Measurements from ENCODE around the gene SYNM.
"Not testable (repeated sequence)": the region's sequence is repeated elsewhere in the genome, so short reads cannot be mapped to it uniquely, and the experiment has no call there.

The SYNM gene

GRCh38 chr15:99070208-99070607 is 34.7 kb upstream of the SYNM start:
- Histone ChIP-seq H3K4me3 (ENCODE audit: low read depth in 1 of 2, low read length in 2 of 2) (no peak overlapping the region), H3K9me3 (ENCODE audit: low read length) (no peaks in the 10 kb centered on the region), H3K36me3 (ENCODE audit: insufficient read depth, low read length) (no peaks in the 10 kb centered on the region), H3K27ac (ENCODE audit: low read depth, low read length) (no peak overlapping the region), H3K4me1 (ENCODE audit: insufficient read depth, low read length) (no peaks in the 10 kb centered on the region), H3K9ac (ENCODE audit: low read length) (no peak overlapping the region), H3K27me3 (ENCODE audit: control insufficient read depth in 1 of 2, insufficient read depth in 2 of 2, low read length in 2 of 2) (no peaks in the 10 kb centered on the region)

- no peaks in the 10 kb centered on the region for H3K4me1 ChIP-seq (ENCODE audit: insufficient read depth, low read length)
- no peaks in the 10 kb centered on the region for H3K9me3 ChIP-seq (ENCODE audit: low read length)
- no peaks in the 10 kb centered on the region for H3K36me3 ChIP-seq (ENCODE audit: insufficient read depth, low read length)
- H3K27ac ChIP-seq (ENCODE audit: low read depth, low read length) = no peak overlapping the region
- H3K4me3 ChIP-seq (ENCODE audit: low read depth in 1 of 2, low read length in 2 of 2) = no peak overlapping the region
- H3K27me3 ChIP-seq (ENCODE audit: control insufficient read depth in 1 of 2, insufficient read depth in 2 of 2, low read length in 2 of 2) = no peaks in the 10 kb centered on the region
- no peak overlapping the region for H3K9ac ChIP-seq (ENCODE audit: low read length)
Measured at GRCh38 chr15:99071091-99071680, 33.7 kb upstream of the SYNM start.

DNA sequence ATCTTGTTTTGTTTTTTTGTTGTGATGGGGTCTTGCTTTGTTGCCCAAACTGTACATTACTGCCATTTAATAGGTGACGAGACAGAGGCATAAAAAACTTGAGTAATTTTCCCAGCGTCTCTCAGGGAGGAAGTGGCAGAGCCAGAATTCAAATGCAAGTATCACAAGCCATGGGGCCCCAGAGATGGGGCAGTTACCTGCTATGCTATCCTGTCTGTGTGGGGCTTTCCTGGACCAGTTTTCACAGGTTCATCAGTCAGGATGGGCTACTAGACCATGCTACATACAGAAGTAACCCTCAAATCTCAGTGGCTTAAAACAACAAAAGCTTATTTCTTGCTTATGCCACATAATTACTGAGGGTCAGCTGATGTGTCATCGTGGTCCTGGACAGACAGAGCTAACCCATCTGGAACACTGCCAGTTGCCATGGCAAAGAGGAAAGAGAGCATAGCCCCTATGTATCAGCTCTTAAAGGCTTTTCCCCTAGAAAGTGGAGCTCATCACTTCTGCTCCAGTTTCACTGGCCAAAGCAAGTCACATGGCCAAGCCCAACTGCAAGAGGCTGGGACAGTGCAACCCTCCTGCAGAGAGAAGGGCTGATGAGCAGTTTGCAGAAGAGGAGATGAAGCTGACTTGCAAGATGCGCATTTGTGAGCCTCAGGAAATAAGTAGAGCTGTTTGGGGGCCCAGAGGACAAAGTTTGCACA is 31.7 kb upstream of the SYNM start:
- Histone ChIP-seq H3K9me3 (ENCODE audit: low read length) (no peaks in the 10 kb centered on the region), H3K4me3 (ENCODE audit: low read depth in 1 of 2, low read length in 2 of 2) (no peak overlapping the region), H3K36me3 (ENCODE audit: insufficient read depth, low read length) (no peaks in the 10 kb centered on the region), H3K4me1 (ENCODE audit: insufficient read depth, low read length) (no peaks in the 10 kb centered on the region), H3K27me3 (ENCODE audit: control insufficient read depth in 1 of 2, insufficient read depth in 2 of 2, low read length in 2 of 2) (no peaks in the 10 kb centered on the region), H3K27ac (ENCODE audit: low read depth, low read length) (no peak overlapping the region), H3K9ac (ENCODE audit: low read length) (no peak overlapping the region)

DNA sequence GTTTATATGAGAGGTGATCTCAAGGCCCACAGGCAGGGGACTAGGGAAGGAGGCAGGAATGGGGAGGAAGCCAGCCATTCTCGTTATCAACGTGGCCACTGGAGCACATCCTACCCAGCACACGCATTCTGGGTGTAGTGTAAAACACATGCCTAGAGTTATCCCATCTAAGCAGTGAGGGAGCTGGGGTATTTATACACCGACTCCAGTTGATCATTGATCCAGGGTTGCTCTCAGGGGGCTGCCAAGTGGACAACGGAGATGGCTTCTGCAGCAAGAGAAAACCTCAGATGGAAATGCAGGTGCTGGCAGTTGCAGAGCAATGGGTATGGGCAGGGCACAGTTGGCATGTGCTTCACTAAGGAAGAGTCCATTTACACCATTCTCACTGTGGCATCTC is 30.4 kb upstream of the SYNM start:
- no peak overlapping the region for H3K27ac ChIP-seq (ENCODE audit: low read depth, low read length)
- H3K9me3 ChIP-seq (ENCODE audit: low read length) = no peaks in the 10 kb centered on the region
- no peaks in the 10 kb centered on the region for H3K36me3 ChIP-seq (ENCODE audit: insufficient read depth, low read length)
- H3K4me3 ChIP-seq (ENCODE audit: low read depth in 1 of 2, low read length in 2 of 2) = no peak overlapping the region
- H3K4me1 ChIP-seq (ENCODE audit: insufficient read depth, low read length) = no peaks in the 10 kb centered on the region
- H3K27me3 ChIP-seq (ENCODE audit: control insufficient read depth in 1 of 2, insufficient read depth in 2 of 2, low read length in 2 of 2) = no peaks in the 10 kb centered on the region
- no peak overlapping the region for H3K9ac ChIP-seq (ENCODE audit: low read length)

GRCh38 chr15:99075059-99075652 is 29.7 kb upstream of the SYNM start:
- not testable (repeated sequence) for H3K4me1 ChIP-seq (ENCODE audit: insufficient read depth, low read length); H3K36me3 ChIP-seq (ENCODE audit: insufficient read depth, low read length)

GRCh38 chr15:99076109-99076508 is 28.8 kb upstream of the SYNM start:
- Histone ChIP-seq H3K4me3 (ENCODE audit: low read depth in 1 of 2, low read length in 2 of 2) (peak overlapping the region in 1 of 2 donors; percentile 66), H3K27me3 (ENCODE audit: control insufficient read depth in 1 of 2, insufficient read depth in 2 of 2, low read length in 2 of 2) (no peaks in the 10 kb centered on the region), H3K4me1 (ENCODE audit: insufficient read depth, low read length) (no peaks in the 10 kb centered on the region), H3K36me3 (ENCODE audit: insufficient read depth, low read length) (no peaks in the 10 kb centered on the region), H3K9me3 (ENCODE audit: low read length) (no peaks in the 10 kb centered on the region), H3K9ac (ENCODE audit: low read length) (no peak overlapping the region), H3K27ac (ENCODE audit: low read depth, low read length) (no peak overlapping the region)

More at GRCh38 chr15:99075059-99075652, 29.7 kb upstream of the SYNM start:
- H3K27me3 ChIP-seq (ENCODE audit: control insufficient read depth in 1 of 2, insufficient read depth in 2 of 2, low read length in 2 of 2); H3K9ac ChIP-seq (ENCODE audit: low read length); H3K4me3 ChIP-seq (ENCODE audit: low read depth in 1 of 2, low read length in 2 of 2); H3K27ac ChIP-seq (ENCODE audit: low read depth, low read length); H3K9me3 ChIP-seq (ENCODE audit: low read length): not testable (repeated sequence)

GRCh38 chr15:99076555-99077308 is 28.1 kb upstream of the SYNM start:
- Histone ChIP-seq H3K27ac (ENCODE audit: low read depth, low read length) (no peak overlapping the region), H3K9ac (ENCODE audit: low read length) (no peak overlapping the region), H3K4me3 (ENCODE audit: low read depth in 1 of 2, low read length in 2 of 2) (peak overlapping the region; percentile 15 to 66), H3K9me3 (ENCODE audit: low read length) (no peaks in the 10 kb centered on the region), H3K4me1 (ENCODE audit: insufficient read depth, low read length) (no peaks in the 10 kb centered on the region), H3K36me3 (ENCODE audit: insufficient read depth, low read length) (no peaks in the 10 kb centered on the region), H3K27me3 (ENCODE audit: control insufficient read depth in 1 of 2, insufficient read depth in 2 of 2, low read length in 2 of 2) (no peaks in the 10 kb centered on the region)

DNA sequence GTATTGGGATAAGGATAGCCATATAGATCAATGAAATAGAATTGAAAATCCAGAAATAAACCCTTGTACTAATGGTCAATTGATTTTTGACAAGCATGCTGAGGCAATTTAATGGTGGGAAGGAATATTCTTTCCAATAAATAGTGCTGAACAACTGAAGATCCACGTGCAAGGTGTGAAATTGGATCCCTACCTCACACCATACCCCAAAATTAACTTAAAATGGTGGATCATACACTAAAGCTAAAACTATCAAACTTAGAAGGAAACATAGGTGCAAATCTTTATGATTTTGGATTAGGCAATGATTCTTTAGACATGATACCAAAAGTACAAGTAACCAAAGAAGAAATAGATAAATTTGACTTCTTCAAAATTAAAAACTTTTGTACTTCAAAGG is 22.1 kb upstream of the SYNM start:
- Histone ChIP-seq H3K9me3 (ENCODE audit: low read length) (no peaks in the 10 kb centered on the region), H3K27me3 (ENCODE audit: control insufficient read depth in 1 of 2, insufficient read depth in 2 of 2, low read length in 2 of 2) (no peaks in the 10 kb centered on the region), H3K27ac (ENCODE audit: low read depth, low read length) (no peak overlapping the region), H3K4me3 (ENCODE audit: low read depth in 1 of 2, low read length in 2 of 2) (no peak overlapping the region), H3K4me1 (ENCODE audit: insufficient read depth, low read length) (no peaks in the 10 kb centered on the region), H3K36me3 (ENCODE audit: insufficient read depth, low read length) (no peaks in the 10 kb centered on the region), H3K9ac (ENCODE audit: low read length) (no peak overlapping the region)

- H3K27me3 ChIP-seq (ENCODE audit: control insufficient read depth in 1 of 2, insufficient read depth in 2 of 2, low read length in 2 of 2) = no peaks in the 10 kb centered on the region
- no peaks in the 10 kb centered on the region for H3K4me1 ChIP-seq (ENCODE audit: insufficient read depth, low read length)
- no peak overlapping the region for H3K4me3 ChIP-seq (ENCODE audit: low read depth in 1 of 2, low read length in 2 of 2)
- no peaks in the 10 kb centered on the region for H3K9me3 ChIP-seq (ENCODE audit: low read length)
- H3K27ac ChIP-seq (ENCODE audit: low read depth, low read length) = no peak overlapping the region
- H3K9ac ChIP-seq (ENCODE audit: low read length) = no peak overlapping the region
- no peaks in the 10 kb centered on the region for H3K36me3 ChIP-seq (ENCODE audit: insufficient read depth, low read length)
Measured at GRCh38 chr15:99084965-99085364, 19.9 kb upstream of the SYNM start.

DNA sequence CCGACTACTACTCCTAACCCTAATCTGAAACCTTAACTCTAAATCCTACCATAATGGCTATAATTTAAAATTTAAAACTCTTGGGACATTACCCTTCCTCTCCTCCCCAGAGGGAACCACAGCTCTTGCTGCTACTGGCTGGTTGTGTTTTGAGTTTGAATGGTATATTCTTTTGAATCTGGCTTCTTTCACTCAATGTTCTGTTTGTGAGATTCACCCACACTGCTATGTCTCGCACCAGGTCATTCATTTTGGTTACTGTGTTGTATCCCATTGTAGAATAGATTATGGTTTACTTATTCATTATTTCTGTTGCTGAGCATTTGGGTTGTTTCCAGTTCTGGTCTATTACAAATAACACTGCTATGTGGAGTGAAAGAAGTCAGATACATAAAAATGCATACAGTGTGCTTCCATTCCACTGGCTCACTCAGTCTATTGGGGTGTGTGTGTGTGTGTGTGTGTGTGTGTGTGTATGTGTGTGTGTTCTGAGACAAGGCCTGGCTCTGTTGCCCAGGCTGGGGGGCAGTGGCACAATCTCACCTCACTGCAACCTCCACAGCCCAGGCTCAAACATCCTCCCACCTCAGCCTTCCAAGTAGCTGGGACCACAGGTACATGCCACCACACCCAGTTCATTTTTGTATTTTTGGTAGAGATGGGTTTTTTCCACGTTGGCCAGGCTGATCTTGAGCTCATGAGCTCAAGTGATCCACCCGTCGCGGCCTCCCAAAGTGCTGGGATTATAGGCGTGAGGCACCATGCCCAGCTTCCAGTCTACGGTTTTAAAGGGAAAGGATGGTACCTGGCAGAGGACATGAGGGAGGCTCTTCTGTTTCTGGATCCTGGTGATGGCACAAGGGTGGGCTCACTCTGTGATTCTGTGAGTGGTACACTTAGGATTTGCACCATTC is 19.2 kb upstream of the SYNM start:
- Histone ChIP-seq H3K27ac (ENCODE audit: low read depth, low read length) (no peak overlapping the region), H3K27me3 (ENCODE audit: control insufficient read depth in 1 of 2, insufficient read depth in 2 of 2, low read length in 2 of 2) (no peaks in the 10 kb centered on the region), H3K9ac (ENCODE audit: low read length) (no peak overlapping the region), H3K4me3 (ENCODE audit: low read depth in 1 of 2, low read length in 2 of 2) (no peak overlapping the region), H3K9me3 (ENCODE audit: low read length) (no peaks in the 10 kb centered on the region), H3K4me1 (ENCODE audit: insufficient read depth, low read length) (no peaks in the 10 kb centered on the region), H3K36me3 (ENCODE audit: insufficient read depth, low read length) (no peaks in the 10 kb centered on the region)

DNA sequence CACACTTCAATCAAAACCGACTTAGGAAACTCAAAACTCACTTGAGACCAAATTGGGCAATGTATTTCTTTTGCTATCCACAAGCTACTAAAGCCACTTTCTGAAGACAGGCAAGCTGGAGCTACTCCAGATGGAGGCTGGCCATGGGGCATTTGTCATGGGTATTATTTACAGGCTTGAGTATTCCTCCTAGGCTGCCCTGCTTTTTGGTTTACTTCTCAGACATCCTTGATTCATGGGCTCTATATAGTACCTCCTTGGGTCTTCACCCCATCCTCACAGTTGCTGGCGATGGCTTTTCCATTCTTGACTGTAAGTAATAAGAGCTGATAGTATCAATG is 18.6 kb upstream of the SYNM start:
- H3K36me3 ChIP-seq (ENCODE audit: insufficient read depth, low read length) = no peaks in the 10 kb centered on the region
- H3K4me1 ChIP-seq (ENCODE audit: insufficient read depth, low read length) = no peaks in the 10 kb centered on the region
- H3K27me3 ChIP-seq (ENCODE audit: control insufficient read depth in 1 of 2, insufficient read depth in 2 of 2, low read length in 2 of 2) = no peaks in the 10 kb centered on the region
- H3K9ac ChIP-seq (ENCODE audit: low read length) = no peak overlapping the region
- H3K27ac ChIP-seq (ENCODE audit: low read depth, low read length) = no peak overlapping the region
- no peaks in the 10 kb centered on the region for H3K9me3 ChIP-seq (ENCODE audit: low read length)
- H3K4me3 ChIP-seq (ENCODE audit: low read depth in 1 of 2, low read length in 2 of 2) = no peak overlapping the region

Data from muscle layer of colon (tissue), 2 donors.